ENCODE data around the gene STAC3.

- TF ChIP-seq CTCF (IDR thresholded peaks at IDR 0.05 in 4 of 5, conservative IDR thresholded peaks at IDR 0.05 in 1 of 5) = no peak
- no peak for TF ChIP-seq POLR2A (IDR thresholded peaks at IDR 0.05)
Observed at GRCh38 chr12:57236925-57237595, 13.9 kb downstream of the STAC3 start.
